Measurements from ENCODE around the gene CCDC27.

Gene CCDC27

GRCh38 chr1:3788756-3789420 lies 36.6 kb downstream of the CCDC27 start:
- TF ChIP-seq ARNT (IDR thresholded peaks at IDR 0.05): no peak
- POLR2A ChIA-PET: no interaction called here
- CTCF ChIA-PET: no interaction called here
- no peak for DNase-seq (ENCODE audit: extremely low spot score)

- POLR2A ChIA-PET: no interaction called here
Measured at GRCh38 chr1:3789421-3790300, 37.4 kb downstream of the CCDC27 start.

GRCh38 chr1:3790500-3790923 lies 38.3 kb downstream of the CCDC27 start:
- POLR2A ChIA-PET: no interaction called here
- no peak for TF ChIP-seq SP1 (IDR thresholded peaks at IDR 0.05)
- TF ChIP-seq BHLHE40 (IDR thresholded peaks at IDR 0.05; ENCODE audit: borderline replicate concordance): no peak
- TF ChIP-seq SUZ12 (IDR thresholded peaks at IDR 0.05): no peak
- no peak for TF ChIP-seq LEF1 (IDR thresholded peaks at IDR 0.05; ENCODE audit: borderline replicate concordance)
- CTCF ChIA-PET: no interaction called here
- no peak for DNase-seq (ENCODE audit: extremely low spot score)

More at GRCh38 chr1:3789421-3790300, 37.4 kb downstream of the CCDC27 start:
- TF ChIP-seq ZNF384 (IDR thresholded peaks at IDR 0.05): no peak
- no peak for TF ChIP-seq BHLHE40 (IDR thresholded peaks at IDR 0.05; ENCODE audit: borderline replicate concordance)
- no peak for TF ChIP-seq ELF4 (IDR thresholded peaks at IDR 0.05)
- no peak for TF ChIP-seq NFRKB (IDR thresholded peaks at IDR 0.05)
- TF ChIP-seq SUZ12 (IDR thresholded peaks at IDR 0.05): no peak
- no peak for TF ChIP-seq CTBP1 (IDR thresholded peaks at IDR 0.05; ENCODE audit: borderline replicate concordance)
- no peak for TF ChIP-seq FOXM1 (IDR thresholded peaks at IDR 0.05; ENCODE audit: borderline replicate concordance)
- no peak for TF ChIP-seq ARNT (IDR thresholded peaks at IDR 0.05)
- no peak for TF ChIP-seq PKNOX1 (IDR thresholded peaks at IDR 0.05)
- no peak for TF ChIP-seq SP1 (IDR thresholded peaks at IDR 0.05)
- no peak for TF ChIP-seq FOXK2 (IDR thresholded peaks at IDR 0.05)
- TF ChIP-seq L3MBTL2 (conservative IDR thresholded peaks at IDR 0.05): no peak
- no peak for TF ChIP-seq HDGF (IDR thresholded peaks at IDR 0.05; ENCODE audit: borderline replicate concordance)
- TF ChIP-seq LEF1 (IDR thresholded peaks at IDR 0.05; ENCODE audit: borderline replicate concordance): no peak
- no peak for DNase-seq (ENCODE audit: extremely low spot score)
- CTCF ChIA-PET: no interaction called here

- ChIA-PET POLR2A (no interaction called here), CTCF (no interaction called here)
- no peak for DNase-seq (ENCODE audit: extremely low spot score)
- TF ChIP-seq L3MBTL2 (conservative IDR thresholded peaks at IDR 0.05): no peak
- no peak for TF ChIP-seq FOXA1 (IDR thresholded peaks at IDR 0.05)
- no peak for TF ChIP-seq BHLHE40 (IDR thresholded peaks at IDR 0.05; ENCODE audit: borderline replicate concordance)
- TF ChIP-seq FOXK2 (IDR thresholded peaks at IDR 0.05): no peak
- TF ChIP-seq LEF1 (IDR thresholded peaks at IDR 0.05; ENCODE audit: borderline replicate concordance): no peak
- TF ChIP-seq ARNT (IDR thresholded peaks at IDR 0.05): no peak
- TF ChIP-seq NFRKB (IDR thresholded peaks at IDR 0.05): no peak
Measured at GRCh38 chr1:3790952-3791351, 38.7 kb downstream of the CCDC27 start.

GRCh38 chr1:3795453-3796214 lies 43.4 kb downstream of the CCDC27 start:
- CTCF ChIA-PET: no interaction called here
- DNase-seq (ENCODE audit: extremely low spot score): peak; percentile 45

More at GRCh38 chr1:3795453-3796214, 43.4 kb downstream of the CCDC27 start:
- TF ChIP-seq FOXA1 (IDR thresholded peaks at IDR 0.05) (no peak), SP1 (IDR thresholded peaks at IDR 0.05) (no peak), ELF4 (IDR thresholded peaks at IDR 0.05) (no peak), PKNOX1 (IDR thresholded peaks at IDR 0.05) (no peak), CTBP1 (IDR thresholded peaks at IDR 0.05; ENCODE audit: borderline replicate concordance) (no peak), TARDBP (IDR thresholded peaks at IDR 0.05) (no peak), HDGF (IDR thresholded peaks at IDR 0.05; ENCODE audit: borderline replicate concordance) (no peak), LEF1 (IDR thresholded peaks at IDR 0.05; ENCODE audit: borderline replicate concordance) (no peak), L3MBTL2 (conservative IDR thresholded peaks at IDR 0.05) (no peak), ZNF384 (IDR thresholded peaks at IDR 0.05) (no peak), SUZ12 (IDR thresholded peaks at IDR 0.05) (no peak), ARNT (IDR thresholded peaks at IDR 0.05) (no peak), FOXK2 (IDR thresholded peaks at IDR 0.05) (no peak), NFRKB (IDR thresholded peaks at IDR 0.05) (no peak), FOXM1 (IDR thresholded peaks at IDR 0.05; ENCODE audit: borderline replicate concordance) (no peak)
- POLR2A ChIA-PET: interaction anchor here (0.6 to 1.7 kb wide), 10 partner anchors 8 to 63 kb away, joined by 3 to 11 read pairs (median 4); no protein-coding TSS in a partner anchor
